8988T (cell line): ENCODE data around the gene PDHA1.

Experiments used
- DNase-seq: peaks from one replicate; pipeline ENCODE4 v3.0.0; 2011

Gene PDHA1

DNA sequence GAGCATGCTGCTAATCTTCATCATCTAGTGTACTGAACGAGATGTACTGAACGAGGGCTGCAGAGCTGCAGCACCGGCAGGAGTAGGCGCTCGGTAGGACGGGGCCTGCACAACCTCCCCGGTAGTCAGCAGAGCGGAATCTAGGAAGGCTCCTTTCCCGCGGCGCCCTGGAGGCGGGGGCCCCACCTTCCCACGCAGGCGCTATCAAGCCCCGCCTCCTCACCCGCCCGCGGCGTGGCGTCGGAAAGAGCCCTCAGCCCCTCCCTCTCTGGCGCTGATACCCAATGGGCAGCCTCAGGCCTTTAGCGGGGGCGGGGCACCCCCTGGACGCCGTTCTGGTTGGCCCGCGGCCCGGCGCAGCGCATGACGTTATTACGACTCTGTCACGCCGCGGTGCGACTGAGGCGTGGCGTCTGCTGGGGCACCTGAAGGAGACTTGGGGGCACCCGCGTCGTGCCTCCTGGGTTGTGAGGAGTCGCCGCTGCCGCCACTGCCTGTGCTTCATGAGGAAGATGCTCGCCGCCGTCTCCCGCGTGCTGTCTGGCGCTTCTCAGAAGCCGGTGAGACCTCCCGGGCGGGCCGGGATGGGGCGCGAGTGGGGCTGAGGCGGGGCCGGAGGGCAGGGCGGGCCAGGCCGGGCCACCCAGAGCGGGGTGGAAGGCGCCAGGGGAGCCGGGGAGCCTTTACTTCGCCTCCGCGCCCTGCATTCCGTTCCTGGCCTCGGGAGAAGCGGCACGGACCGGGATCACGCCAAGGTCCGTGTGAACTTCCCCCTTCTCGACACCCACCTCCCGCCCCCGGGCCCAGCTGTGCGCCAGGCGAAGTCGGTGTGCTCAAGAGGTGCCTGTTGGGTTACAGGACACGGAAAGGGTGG is at the start of gene PDHA1:
PDHA1 (plus strand) TSS at position 393 of the 874 bp plus-strand sequence; CDS start at position 504, 111 bp downstream.
- peak; percentile 54 for DNase-seq

DNA sequence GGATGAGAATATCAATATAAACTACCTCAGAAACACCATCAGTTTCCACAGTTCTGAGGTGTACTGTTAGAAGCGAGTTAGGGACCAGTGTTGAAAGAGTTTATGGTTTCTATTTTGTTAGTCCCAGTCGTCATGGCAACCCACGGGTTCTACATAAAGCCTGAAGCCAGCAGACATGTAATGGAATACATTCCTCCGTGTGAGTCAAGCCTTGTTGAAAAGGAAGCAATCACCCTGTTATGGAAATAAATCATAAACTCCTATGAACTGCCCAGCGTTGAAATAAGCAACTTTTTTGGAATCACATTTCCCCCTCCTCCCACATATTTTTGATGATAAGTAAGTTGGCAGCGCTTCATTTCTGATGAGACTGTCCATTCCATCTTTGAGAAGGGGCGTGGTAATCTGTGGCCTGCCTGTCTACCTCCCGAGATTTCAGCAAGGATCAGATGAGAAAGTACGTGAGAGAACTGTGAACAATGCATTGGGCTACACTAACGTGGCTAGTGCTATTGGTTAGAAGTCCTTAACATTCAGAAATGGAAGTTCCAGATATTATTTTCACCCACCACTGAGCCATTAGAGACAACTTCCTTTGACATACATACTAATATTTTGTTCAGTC is 40.4 kb upstream of the PDHA1 start:
- no peak for DNase-seq

DNA sequence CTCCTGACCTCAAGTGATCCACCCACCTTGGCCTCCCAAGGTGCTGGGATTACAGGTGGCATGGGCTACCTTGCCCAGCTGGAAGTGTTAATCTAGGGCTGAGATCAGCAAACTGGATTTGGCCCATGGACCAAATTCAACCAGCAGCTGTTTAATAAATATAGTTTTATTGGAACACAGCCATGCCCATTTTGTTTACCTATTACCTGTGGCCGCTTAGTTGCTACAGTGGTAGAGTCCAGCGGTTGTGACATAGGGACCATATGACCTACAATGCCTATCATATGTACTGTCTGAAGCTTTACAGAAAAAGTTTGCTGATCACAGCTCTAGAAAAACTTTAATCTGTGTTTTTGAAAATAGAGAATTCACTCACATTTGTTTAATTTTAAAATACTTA is 17.2 kb upstream of the PDHA1 start:
- DNase-seq: no peak

DNA sequence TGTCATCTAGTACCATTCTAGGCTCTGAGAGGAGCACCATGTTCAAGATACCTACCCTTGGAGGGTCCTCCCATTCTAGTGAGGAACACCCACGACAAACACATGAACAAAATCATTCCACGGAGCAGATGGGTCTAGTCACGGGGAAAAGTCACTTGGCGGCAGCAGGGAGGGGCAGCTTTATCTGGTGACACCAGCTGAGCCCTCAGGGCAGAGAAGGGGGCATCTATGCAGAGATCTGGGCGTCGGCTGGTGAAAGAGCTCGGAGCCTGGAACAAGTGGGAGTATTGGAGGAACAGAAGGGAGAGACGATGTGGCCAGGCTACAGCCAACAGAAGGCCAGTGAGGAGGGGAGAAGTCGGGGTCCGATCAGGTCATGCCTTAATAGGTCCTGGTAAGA is 11.9 kb upstream of the PDHA1 start:
- no peak for DNase-seq

DNA sequence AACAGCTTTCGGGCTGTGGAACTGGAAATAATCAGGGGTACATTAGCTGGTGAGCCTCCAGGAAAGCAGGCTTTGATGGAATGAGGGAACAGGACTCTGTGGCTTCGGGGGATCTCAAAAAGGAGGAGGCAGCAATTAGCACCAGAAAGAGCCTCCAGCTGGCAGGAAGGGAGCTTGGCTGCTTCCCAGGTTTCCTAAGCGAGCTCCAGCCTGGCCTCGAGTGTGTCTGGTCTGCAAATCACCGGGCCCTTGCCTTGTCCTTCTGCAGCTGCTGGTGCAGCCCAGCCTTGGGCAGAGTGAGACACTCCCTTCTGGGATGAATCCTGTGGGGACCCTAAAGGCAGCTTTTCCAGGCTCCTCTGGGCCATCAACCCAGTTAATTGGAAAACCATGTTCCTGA is 10.7 kb upstream of the PDHA1 start:
- no peak for DNase-seq

DNA sequence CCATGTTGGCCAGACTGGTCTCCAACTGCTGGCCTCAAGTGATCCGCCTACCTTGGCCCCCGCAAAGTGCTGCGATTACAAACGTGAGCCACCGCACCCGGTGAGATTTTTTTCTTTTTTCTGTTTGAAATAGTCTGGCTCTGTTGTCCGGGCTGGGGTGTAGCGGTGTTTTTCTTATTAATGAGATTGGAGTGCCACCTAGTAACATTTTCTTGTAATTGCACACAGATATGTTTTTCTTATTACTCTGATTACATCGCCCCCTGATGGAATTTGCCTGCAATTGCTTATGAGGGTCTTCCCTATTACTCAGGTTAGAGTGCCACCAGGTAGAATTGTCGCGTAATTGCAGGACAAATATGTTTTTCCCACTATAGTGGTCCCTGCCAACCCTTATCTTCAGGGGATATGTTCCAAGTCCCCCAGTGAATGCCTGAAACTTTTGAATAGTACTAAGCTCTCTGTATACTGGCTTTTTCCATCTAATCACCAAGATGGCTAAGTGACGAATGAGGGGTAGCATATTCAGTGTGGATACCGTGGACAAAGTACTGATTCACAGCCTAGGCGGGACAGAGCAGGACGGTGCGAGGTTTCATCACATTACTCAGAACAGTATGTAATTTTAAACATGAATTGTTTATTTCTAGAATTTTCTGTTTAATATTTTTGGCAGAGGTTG is 8.6 kb upstream of the PDHA1 start:
- peak; percentile 24 for DNase-seq

DNA sequence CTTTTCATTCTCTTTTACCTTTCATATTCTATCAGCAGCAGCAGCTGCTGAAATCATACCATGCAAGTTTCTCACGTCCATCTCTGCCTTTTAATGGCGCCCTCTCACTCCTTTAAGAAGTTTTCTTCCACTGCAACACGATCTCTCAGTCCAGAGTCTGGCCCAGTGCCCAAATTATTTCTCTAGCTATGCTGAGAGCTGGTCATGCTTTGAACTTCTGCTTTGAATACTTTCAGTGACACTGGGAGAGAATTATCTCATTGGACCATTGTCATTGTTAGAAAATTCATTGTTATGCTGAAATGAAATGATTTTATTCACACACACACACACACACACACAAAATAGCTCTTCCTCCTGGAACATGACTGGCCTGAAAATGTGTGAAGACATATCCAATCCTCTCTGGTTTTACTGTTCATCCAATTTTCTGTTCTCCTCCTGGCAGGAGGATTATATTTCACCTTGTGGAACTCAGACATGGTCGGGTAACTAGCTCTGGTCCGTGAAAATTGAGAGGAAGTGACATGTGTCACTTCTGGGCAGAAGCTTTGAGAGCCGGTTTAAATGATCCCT is 1.3 kb upstream of the PDHA1 start:
- DNase-seq: no peak

DNA sequence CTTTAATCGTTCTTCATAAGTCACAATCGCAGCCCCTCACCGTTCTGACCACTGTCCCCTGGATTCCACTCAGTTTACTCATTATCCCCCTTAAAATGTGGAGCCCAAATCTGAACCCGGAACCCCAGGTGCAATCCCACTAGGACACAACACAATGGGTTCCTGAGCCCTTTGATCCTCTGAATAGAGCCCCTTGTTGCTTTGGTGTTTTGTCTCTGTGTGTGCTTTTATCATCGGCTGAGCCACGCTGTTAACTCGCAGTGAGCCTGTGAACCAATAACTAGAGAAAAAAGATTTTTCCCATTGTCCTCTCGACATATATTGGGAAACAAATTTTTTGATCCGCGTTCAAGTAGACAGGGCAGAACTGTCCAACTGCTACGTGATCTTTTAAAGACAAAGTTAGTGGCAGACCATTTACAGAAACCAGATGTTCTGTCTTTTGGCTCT is 617 bp upstream of the PDHA1 start:
- no peak for DNase-seq

DNA sequence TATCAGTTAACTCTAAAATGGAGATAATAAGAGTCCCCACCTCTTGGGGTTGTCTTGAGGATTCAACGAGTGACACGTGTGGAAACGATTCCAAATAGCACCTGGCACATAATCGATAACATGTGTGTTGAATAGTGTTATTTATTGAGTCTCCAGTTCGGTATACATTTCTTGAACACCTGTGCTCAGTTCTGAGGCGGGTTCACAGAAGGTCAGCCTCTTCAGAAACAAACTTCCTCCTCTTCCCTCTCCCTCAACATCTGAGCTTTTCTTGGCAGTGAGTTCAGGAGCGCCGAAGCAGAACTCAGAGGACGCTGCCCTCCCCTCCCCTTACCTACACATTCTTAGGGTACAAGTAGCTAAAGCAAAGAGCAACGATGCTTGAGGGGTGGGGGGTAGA is 934 bp downstream of the PDHA1 start:
- DNase-seq: no peak

DNA sequence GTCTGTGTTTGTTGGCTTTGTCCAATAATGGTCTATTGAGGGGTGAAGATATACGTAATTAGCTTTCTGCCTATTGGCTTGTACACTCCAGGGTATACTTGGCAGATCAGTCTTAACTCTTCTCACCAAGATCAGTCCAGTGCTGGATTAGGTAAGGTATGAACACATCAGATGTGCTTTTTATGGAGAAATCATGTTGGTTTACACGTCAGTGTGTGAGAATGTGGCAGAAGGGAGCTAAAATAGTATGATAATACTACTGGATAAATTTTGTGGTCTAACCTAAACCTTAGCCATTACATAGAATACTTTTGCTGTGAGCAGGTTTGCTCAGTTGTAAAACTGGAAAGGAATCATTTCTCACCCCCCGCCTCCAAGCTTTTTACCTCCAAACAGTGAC is 4.2 kb downstream of the PDHA1 start:
- DNase-seq: no peak

DNA sequence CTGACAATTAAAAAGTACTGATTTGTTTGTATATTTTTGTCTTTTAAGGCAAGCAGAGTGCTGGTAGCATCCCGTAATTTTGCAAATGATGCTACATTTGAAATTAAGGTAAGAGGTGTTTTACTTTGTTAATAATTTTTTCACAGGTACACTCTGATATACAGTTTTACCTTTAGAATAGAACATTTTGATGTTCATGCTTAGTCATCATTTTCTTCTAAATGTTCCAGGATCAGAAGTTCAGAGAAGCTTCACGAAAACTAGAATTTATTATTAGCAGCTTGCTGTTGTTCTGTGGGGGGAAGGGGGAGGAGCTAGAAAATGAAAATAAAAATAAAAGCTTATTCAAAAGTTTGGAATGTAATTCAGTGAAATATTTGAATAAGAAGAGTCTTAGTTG is 5.5 kb downstream of the PDHA1 start:
- DNase-seq: no peak

DNA sequence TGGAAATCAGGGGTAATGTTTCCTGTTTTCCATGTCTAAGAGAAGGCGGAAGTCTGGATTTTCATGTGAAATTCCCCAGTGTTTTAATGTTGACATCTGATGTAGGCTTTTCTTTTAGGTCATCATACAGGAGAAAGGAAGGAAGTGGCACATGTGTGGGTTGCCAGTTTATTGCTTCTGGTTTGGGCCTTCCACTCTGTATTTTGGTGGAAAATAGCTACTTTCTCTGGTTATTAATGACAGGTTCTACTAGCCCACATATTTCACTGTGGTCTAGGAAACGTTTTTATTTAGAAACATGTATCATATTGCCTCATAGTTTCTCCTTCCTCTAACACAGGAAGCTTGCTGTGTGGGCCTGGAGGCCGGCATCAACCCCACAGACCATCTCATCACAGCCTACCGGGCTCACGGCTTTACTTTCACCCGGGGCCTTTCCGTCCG is 7.2 kb downstream of the PDHA1 start:
- DNase-seq: no peak

DNA sequence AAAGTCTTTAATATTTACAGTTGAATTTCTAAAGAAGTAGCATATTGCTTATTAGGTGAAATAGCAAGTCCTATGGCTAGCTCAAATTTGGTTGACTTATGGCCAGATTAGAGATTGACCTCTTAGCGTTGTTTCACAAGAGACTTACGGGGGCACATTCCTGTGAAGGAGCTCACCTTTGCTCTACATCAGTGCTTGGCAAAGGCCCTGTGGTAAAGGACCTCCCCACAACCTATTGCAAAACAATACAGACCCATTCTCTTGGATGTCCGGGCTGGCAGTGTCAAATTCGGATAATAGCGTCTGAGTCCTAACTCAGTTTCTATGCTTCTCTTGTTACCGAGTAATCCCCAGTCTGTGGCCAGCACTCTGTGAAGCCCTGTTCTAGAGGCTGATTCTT is 10.9 kb downstream of the PDHA1 start:
- no peak for DNase-seq

DNA sequence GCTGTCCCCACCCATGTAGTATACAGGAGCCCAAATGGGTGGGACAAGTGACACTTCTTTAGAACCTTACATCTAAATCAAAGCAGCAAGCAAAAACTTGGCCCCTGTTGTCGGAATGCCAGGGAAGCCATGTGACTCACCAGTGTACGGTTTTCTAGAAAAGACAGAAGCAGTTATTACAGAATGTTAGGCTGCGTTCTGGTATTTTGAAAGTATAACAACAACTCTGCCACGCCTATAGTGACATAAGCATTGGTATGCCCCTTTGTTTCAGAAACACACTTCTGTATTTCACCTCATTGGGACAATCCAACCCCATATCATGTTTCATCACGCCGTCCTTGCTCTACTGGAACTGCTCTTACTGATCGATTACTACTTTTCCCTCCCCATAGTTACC is 14.8 kb downstream of the PDHA1 start:
- DNase-seq: no peak

DNA sequence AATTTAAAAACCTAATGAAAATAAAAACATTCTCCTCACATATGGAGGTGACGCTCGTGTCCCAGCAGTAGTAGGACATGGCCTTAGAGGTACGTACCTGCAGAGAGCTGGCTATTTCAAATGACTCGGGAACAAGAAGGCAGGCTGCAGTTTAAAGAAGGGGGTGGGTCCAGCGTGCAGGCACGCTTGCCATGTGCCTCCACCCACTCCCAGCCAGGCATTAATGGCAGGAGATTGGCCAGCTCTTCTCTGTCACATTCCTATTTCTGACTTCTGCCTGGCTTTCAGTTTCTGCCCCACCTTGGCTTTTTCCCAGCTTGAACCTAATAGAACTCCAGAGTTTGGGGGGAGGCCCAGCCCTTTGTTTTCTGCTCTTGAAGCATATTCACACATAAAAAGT is 17.2 kb downstream of the PDHA1 start:
- no peak for DNase-seq

DNA sequence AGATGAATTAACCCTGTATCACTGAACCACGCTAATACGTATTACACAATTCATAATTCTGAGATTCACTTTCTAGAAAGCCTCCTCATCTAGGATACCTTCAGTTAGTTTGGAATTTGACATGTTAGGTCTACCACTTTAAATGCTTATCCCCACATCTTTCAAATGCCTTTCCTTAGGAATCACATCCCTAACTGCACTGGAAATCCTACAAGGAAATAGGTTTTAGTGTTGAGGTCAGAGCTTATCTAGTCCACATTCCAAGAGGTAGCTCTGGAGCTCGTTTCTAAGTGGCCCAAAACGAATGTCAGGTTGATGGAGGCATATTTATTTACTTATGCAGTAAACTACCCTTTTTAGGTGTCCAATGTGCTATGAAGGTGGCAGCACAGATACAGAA is 18.0 kb downstream of the PDHA1 start:
- no peak for DNase-seq

DNA sequence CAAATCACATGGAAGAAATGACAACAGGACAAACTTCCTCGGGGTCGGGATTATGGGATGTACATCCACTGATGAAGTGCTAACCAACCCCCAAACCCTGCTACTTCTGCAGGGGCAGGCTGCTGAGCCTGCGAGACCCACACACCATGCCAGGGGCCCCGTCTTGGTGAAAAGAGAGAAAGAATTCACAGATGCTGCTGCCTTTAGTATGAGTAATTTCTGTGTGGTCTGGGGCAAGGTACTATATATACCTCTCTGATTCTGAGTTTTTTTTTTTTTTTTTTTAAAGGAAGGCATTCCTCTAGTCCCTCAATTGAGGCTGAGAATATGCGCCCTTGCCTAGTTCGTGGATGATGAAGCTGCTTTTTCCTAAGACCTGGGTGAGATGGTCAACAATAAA is 24.8 kb downstream of the PDHA1 start:
- DNase-seq: no peak

DNA sequence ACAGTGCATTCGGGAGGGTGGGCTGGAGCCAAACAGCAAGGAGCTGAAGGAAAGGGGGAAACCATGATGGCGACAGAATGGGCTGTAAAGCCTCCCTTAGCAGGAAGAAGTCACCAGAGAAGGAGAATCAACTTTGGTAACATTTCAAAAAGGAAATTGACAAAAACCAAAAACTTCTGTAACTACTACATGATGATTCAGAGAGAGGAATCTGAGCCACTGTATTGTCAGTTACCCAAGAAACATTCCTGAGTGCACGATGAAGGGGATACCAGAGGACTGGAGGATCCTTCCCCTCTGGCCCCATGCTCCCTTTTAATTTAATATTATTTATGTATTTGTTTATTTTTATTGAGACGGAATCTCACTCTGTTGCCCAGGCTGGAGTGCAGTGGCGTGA is 26.3 kb downstream of the PDHA1 start:
- DNase-seq: no peak

DNA sequence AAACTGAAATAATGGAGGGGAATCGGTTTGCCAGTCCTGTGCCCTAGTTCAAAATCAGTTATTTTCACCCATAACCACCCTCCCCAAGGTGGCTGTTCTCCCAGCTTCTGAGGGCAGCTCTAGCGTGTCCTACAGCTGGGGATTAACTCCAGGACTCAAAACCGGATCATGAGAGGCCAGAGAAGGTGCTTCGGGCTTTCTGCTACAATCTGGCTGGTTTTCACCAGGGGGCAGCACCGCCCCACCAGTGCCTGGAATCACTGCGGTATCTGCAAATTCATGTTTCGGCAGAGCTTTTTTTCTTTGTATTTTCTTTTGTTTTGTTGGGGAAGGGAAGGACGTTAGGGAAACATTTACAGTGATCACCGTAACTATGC is 28.4 kb downstream of the PDHA1 start:
- peak; percentile 55 for DNase-seq

DNA sequence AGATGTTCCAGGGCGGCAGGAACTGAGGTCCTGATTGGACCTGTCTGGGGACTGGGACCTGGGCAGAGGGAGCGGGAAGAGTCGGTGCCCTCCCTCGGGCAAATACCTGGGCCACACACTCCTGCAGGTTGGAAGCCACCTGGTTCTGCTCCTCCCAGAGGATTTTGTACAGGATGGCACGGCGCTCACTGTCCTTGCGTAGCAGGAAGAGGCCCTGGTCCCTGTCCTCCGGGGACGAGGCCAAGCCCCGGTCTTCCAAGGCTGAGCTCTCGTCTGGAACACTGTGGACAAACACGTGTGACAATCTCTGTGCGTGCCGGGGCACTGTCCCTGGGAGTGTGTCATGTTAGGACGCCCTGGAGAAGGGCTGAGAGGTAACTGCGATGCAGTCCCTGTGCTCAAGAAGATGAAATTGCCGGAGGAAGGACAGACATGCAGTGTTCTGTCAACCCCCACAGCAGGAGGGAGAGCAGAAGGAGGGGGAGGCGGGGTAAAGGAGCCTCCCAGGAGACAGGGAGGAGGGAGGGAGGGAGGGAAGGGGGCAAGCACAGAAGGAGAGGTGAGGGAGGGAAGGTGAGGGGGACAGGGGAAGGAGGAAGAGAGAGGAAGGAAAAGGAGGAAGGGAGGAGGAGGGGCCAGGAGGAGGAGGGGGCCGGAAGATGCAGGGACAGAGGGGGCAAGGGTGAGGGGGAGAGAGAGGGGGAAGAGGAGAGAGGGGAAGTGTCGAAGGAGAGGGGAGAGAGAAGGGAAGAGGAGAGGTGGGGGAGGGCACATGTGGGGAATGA is 29.0 kb downstream of the PDHA1 start:
- no peak for DNase-seq

DNA sequence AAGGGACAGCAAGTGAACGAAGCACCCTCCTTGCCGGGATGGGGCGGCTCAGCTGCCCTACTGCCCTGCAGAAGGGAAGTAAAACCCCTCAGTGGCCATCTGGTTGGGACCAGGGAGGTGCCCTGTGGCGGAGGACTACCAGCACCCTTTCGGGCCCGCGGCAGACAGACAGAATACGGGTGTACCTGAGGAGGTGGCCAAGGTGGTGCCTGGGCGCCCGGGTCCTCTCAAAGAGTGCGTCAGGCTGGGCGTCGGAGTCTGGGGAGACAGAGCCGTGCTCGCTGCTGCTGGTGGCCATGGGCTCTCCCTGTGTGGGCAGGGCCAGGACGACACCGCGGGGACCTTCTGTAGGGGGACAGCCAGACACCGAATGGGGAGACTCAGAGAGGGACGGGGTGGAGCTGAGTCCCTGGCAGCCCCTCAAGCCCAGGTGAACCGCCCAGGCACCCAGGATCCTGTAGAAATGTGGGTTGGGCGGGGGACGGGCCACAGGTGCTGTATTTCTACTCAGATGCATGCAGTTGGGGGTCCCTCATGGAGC is 29.7 kb downstream of the PDHA1 start:
- DNase-seq: no peak

DNA sequence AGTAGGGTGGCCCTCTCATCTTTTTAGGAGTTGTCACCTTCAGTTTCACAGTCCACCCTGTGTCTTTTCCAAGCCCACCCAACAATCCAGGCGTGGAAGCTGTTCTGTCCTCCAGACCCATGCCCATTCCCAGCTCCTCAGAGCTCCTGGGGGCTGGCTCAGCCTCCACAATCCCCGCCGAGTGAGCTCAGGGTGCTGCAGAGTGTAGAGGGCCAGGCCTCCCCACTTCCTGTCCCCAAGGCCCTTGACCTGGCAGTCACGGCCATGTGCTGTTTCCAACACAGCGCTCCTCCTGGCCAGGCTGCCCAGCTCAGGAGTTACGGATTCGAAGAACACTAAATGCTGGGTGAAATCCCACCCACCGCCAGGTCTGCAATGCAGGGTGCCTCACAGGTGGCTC is 31.8 kb downstream of the PDHA1 start:
- DNase-seq: no peak
